Daoy (cell line): ENCODE data around the gene CIZ1. TPM values are rescaled to one million over a fixed set of nuclear protein-coding genes. Genes with fewer than 3 reads are reported as not detected.
"Not testable (repeated sequence)": the region's sequence is repeated elsewhere in the genome, so short reads cannot be mapped to it uniquely, and the experiment has no call there.

Source experiments
- DNase-seq: peaks from one replicate; pipeline ENCODE4 v3.0.0-alpha.2; 2015; ENCODE audit warnings: low read depth
- total RNA-seq: library from RNA; depleted of rRNA; stranded (reverse); fragments of >200 nt; shearing (Covaris generic); gene quantifications from 2 replicates; pipeline ENCODE4 v1.2.3, GENCODE V29; 2014

Gene CIZ1
- total RNA-seq, 1 experiment from 2014 or later, result 35.8 TPM

- DNase-seq, result no peak
Measured at GRCh38 chr9:128146591-128147120, 44.7 kb downstream of the CIZ1 start.

- DNase-seq, result no peak
Measured at GRCh38 chr9:128145951-128146351, 45.4 kb downstream of the CIZ1 start.

- no peak for DNase-seq
Measured at GRCh38 chr9:128145536-128145935, 45.8 kb downstream of the CIZ1 start.

- no peak for DNase-seq
Measured at GRCh38 chr9:128144239-128145181, 46.9 kb downstream of the CIZ1 start.

GRCh38 chr9:128143525-128144238, 47.7 kb downstream of the CIZ1 start:
- DNase-seq, result no peak

- DNase-seq, result no peak
Measured at GRCh38 chr9:128142596-128142995, 48.8 kb downstream of the CIZ1 start.

- no peak for DNase-seq
Measured at GRCh38 chr9:128142061-128142460, 49.3 kb downstream of the CIZ1 start.

- no peak for DNase-seq
Measured at GRCh38 chr9:128141604-128142003, 49.8 kb downstream of the CIZ1 start.

GRCh38 chr9:128139621-128140020, 51.8 kb downstream of the CIZ1 start:
- no peak for DNase-seq

- DNase-seq, result no peak
Measured at GRCh38 chr9:128138001-128138400, 53.4 kb downstream of the CIZ1 start.

- DNase-seq, result peak; percentile 85
Measured at GRCh38 chr9:128136816-128137793, 54.3 kb downstream of the CIZ1 start.

GRCh38 chr9:128135561-128135960, 55.8 kb downstream of the CIZ1 start:
- peak; percentile 36 for DNase-seq

- not testable (repeated sequence) for DNase-seq
Measured at GRCh38 chr9:128132139-128132538, 59.2 kb downstream of the CIZ1 start.

GRCh38 chr9:128131346-128131745, 60.0 kb downstream of the CIZ1 start:
- not testable (repeated sequence) for DNase-seq

GRCh38 chr9:128130651-128131050, 60.7 kb downstream of the CIZ1 start:
- DNase-seq, result not testable (repeated sequence)

- not testable (repeated sequence) for DNase-seq
Measured at GRCh38 chr9:128129976-128130590, 61.3 kb downstream of the CIZ1 start.

- no peak for DNase-seq
Measured at GRCh38 chr9:128128836-128129590, 62.4 kb downstream of the CIZ1 start.

- peak; percentile 94 for DNase-seq
Measured at GRCh38 chr9:128127990-128128835, 63.2 kb downstream of the CIZ1 start.

- DNase-seq, result peak; percentile 93
Measured at GRCh38 chr9:128127568-128127989, 63.8 kb downstream of the CIZ1 start, which contains the start of gene PTGES2. TSS of gene PTGES2 (minus strand) at chr9:128127729. CDS start at chr9:128127717, 12 bp downstream.
